GM18520 (cell line): ENCODE results near the gene CDON.

ENCODE experiments used
- ATAC-seq: cut with Tn5 transposase; IDR thresholded peaks from one replicate; pipeline ENCODE4 v1.9.1; 2021; ENCODE audit not compliant: unreplicated experiment

Gene CDON

DNA sequence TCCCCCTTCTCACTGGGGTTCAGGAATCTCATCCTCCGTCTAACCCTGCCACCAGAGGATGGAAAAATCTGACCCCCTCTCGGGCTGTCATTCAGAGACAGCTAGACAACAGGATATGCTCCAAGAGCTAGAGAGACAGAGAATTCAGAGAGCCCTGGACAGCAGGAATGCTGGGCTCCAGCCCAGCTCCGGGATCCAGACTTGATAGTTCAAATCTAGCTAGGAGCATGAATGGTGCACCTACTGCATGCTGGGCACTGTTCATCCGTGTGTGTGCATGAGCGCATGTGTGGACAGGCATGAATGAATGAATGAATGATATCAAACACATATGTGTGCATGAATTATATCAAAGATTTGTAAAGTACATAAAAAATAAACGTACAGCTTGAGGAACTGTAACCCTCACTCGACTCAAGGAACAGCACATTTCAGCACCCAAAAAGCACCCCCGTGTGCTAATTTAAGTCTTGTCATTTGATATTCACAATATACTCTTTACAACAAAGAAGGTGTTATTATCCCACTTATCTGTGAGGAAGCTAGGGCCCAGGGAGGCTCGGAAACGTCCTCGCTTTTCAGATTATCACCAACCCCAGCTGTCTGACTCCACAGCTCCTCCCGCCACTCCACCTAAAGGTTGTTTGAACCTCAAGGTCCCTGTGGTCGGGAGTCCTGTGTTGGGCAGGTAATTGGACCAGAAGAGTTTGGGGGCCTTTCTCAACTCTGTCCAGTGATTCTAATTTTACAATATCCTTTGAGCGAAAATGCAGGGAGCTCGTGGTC is 117.5 kb downstream of the CDON start:
- ATAC-seq, result no peak

DNA sequence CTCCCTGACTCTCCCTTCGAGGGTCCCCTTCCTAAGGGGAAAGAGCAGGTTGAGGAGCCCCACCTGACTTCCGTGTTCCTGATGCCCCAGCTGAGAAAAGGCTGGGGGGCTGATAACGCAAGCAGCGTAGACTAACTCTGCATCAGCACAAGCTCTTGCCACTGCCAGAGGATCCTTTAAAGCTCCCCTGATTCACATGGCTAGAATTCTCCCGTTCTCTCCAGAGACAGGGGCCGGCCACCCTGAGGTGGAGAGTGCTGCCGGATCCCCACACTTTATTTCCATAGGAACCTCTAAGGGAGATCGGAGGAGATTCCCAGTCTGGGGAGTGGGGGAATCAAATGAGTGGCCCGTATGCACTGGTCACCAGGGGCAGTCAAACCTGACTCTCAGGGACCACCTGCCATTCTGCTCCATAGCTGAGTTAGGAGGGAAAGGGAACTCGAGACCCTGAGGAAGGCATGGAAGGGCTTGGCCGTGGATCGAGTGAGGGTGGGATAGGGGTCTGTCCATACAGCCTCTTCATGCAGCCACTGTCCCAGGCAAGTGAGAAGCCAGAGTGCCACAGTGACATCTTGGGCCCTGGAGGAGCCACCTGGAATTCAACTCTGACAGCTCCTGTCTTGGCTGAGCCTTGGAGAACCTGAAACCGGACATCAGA is 118.2 kb downstream of the CDON start:
- ATAC-seq, result no peak

DNA sequence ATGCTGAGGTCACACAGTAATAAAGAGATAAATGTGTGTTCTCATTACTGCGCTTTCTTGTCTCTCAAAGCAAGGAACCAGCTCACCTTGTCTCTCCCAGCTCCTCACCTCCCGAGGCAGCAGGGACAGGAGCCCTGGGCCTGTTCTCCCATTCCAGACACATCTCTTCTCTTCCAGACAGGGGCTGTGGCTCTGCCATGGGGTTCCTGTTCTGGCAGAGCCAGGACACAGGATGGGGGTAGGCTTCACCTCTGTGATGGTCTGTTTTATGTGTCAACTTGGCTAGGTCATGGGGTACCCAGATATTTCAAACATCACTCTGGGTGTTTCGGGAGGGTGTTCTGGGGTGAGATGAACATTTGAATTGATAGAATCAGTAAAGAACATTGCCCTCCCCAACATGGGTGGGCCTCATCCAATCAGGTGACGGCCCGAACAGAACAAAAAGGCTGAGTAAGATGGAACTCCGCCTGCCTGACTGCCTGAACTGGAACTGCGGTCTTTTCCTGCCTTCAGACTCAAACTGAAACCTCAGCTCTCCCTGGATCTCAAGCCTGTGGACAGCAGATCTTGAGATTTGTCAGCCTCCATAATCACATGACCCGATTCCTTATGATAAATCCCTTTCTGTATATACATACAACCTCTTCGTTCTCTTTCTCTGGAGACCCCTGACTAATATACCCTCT is 118.9 kb downstream of the CDON start:
- ATAC-seq, result no peak

DNA sequence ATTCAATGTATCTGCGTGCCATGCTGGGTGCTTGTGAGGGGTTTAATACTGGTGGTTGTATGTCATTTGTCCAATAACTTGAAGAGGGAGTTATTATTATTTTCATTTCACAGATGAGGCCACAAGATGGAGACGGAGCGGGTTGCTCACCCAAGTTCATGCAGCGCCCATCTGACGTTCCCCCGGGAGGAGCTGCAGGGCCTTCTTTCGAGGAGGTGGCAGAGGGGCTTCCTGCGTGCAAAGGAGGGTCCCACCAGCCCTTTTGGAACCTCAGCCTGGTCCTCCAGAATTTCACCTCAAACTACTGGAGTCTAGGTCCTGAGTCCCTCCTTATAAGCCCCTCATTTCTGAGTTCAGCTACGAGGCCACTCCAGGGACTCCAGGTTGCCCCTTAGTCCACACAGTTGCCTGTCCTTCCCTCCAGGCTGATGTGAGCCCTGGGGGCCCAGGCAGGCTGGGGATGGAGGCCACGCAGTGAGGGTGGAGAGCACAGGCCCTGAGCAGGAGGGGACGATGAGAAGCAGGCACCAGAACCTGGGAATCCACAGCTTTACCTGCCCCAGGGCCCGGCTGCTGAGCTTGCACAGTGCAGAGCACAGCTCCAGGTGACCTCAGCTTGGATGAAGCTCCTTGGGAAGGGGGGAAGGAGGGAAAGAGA is 119.8 kb downstream of the CDON start:
- ATAC-seq, result no peak

DNA sequence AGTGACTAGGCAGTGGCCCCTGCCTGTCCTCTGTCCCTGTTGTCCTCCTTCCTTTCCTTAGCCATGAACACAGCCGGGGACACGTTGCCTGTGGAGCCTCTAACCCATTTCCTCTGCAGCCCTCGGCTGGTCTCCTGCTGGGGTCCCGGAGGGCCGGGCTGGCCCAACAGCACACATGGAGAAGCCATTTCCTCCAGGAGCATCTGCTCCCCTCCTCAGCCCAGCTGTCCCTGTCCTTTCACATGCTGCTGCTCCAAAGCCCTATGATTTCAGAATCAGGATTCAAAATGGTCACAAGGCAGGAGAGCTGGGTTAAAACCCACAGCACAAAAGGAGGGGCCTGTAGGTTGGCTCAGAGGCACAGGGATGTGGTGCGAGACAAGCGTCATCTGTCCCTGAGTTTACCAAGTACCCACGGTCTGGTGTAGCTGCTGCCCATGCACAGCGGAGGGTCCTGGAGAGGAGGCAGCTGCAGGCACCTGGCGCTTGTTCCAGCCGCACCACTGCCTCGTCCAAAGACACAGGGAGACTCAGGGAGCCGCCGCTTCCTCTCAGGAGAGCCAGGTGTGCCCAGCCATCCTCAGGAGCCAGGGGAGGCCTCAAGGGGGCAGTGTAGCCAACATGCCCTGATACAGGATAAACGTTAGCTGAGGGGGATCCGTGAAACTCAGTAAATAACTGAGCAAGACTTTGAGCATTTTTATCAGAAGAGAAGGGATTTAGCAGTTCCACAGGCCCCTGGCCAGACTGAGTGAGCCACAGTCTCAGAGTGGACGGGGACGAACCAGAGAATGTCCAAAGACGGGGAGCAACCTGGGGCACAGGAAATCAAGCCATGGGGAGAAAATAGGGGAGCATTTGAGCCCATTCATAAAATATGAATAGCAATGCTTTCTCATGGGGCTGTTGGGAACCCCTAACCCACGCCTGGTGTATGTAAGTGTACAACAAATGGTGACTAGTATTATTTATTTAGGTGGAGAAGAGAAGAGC is 120.8 kb downstream of the CDON start:
- ATAC-seq, result no peak

DNA sequence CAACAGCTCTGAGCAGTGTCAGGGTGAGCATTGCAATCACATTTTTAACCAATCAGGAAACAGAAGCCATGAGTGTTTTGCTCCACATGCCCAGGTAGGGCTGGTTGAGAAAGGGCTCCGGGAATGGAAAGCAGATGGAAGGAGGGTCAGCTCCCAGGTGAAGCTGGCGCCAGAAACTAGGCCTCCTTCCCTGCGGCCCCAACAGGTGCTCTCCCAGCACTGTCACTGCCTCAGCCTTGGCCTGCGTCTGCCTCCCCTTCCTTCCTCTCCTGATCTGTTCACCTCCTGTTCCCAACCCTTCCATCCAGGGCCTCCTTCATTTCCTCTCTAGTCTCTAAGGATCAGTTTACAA is 121.4 kb downstream of the CDON start:
- no peak for ATAC-seq

DNA sequence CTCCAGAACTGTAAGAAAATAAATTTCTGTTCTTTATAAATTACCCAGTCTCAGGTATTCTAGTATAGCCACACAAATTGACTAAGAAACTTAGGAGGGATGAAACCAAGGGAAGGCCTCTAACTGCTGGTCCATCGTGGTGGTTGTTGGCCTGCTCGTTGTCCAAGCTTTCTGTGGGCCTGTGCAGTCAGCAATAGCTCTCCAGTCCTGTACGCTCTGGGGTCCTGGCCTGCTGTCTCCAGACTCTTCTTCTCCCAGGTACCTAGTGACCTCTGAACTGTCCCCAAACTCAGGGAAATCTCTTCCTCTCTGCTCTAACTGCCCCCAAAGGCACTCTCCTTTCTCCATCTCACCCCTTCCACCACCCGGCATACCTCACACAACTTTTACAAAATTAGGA is 122.5 kb downstream of the CDON start:
- no peak for ATAC-seq

DNA sequence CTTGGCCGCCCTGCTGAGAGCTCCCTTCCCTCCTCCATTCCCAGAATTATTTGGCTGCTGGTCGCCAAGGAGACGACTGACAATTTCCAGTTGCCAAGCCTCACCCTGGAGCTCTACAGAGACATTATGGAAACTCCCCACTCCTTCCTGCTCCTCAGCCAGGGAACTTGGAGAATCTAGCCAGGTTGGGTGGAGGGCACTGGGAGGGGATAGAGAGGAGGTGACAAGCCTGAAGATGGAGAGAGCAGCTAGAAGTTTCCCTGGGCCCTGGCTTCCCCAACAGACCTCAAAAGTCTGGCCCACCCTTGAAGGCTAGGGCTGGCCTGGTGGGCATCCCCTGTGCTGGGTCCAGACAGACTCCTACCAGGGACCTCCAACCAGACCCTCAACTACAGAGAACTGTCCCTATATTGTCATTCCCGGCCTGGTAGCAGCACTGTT is 123.6 kb downstream of the CDON start:
- no peak for ATAC-seq

DNA sequence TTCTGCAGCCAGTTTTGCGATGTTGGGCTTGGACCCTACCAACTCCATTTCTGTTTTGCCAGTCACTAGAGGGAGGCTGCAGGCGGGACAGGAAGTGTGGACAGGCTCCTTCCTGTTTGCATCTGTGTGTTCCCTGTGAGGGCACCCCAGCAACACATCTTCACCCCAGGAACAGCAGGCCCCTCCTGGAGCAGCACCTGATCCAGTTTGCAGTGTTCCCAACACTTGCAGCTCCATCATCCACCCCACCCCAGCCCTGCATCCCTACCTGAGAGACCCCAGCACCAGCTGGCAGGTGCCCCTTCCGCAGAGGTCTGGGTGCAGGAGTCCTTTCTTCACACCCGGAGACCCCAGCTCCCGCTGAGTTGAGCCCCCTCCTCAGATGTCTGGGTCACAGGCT is 124.2 kb downstream of the CDON start:
- no peak for ATAC-seq

DNA sequence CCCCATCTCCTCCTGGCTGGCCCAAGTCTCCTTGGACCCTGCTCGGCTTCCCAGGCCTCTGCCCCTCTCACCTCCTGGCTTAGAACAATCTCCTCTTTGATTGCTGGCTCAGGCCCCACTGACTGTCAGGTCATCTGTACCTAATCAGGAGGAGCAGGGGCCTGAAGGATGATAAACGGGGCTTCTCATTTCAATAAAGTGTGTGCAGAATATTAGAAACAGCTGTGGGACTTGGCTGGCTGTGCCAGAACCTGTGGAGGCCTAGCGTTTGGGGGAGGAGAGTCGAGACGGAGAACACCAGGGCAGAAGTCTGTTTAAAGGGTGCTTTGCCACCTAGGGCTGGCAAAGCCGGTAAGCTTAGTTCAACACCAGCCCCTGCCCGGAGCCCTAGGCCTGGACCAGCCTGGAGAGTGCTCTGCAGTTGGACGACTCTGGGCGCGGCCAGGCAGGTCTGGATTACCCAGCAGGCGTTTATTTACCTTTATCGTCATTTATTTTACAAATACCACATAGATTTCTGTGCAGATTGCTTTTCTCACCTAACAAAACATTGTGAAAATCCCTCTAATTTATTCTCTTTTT is 127.0 kb downstream of the CDON start:
- ATAC-seq, result no peak

DNA sequence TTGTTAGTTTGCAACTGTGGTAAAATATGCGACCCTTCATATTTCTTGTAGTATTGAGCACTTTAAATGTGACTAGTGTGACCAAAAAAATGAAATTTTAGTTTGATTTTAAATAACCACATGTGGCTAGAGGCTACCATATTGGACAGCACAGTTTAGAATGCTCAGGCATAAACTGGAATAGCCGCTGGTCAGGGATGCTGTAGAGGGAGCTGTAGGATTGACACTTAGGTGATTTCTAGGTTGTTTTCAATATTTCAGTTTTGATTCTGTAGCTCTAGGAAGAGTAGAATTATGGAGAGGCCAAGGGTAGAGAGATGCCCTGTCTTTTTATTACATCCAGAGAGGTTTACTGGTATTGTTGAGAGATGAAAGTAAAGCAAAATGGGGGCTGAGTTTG is 127.6 kb downstream of the CDON start:
- no peak for ATAC-seq

DNA sequence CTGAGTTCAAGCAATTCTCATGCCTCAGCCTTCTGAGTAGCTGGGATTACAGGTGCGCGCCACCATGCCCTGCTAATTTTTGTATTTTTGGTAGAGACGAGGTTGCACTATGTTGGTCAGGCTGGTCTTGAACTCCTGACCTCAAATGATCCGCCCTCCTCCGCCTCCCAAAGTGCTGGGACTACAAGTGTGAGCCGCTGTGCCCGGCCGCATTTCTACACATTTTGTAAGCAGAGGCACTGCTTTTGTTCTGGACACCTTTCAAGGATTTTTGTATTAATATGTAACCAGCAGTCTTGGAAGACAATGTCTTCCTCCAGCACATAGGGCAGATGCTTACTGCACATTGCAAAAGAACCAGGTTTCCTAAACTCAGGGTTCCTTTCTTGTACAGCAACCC is 128.2 kb downstream of the CDON start:
- no peak for ATAC-seq

DNA sequence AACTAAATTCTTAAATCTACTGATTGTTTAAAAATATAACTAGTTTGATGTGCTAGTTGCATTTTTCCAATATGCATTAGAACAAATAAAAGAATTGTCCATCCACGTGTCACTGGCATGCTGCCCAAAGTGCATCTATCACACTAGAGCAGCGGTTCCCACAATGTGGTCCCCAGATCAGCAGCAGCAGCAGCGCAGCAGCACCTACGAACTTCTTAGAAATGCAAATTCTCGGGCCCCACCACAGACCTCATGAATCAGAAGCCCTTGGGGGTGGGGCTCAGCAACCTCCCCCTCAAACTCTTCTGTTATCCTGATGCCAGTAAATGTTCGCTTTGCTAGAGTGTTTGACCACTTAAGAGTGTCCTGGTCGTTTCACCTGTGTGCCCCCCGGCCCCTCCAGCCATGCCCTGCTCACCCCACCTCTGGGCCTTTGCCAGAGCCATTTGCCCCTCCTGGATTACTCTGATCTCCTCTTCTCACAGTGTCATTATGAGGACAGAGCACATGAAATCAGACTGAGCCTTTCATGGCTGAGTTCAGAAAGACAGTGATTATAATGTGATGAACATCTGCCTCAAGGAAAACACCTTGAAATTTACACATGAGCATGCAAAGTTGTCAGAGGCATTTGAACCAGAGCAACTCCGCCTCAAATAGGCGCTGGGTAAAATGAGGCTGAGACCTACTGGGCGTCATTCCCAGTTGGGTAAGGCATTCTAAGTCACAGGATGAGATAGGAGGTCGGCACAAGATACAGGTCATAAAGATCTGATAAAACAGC is 129.4 kb downstream of the CDON start:
- no peak for ATAC-seq

DNA sequence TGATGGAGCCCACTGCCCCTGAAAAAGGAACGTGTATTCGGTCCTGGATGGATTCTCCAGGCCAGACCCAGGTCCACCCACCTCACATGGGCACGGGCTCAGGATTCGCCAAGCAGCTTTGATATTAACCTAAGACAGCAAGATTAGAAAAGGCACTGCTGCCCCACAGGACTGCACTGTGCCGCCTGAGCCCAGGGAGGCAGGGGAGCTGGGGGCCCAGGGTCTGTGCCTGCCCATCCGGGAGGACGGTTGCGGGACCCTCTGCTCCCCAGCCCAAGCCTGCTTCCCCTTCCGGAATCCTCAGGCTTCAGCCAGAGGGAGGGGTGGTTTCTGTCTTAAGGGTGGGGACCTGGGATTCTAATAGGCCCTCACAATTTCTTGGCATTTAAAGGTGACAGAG is 130.4 kb downstream of the CDON start:
- ATAC-seq, result no peak

DNA sequence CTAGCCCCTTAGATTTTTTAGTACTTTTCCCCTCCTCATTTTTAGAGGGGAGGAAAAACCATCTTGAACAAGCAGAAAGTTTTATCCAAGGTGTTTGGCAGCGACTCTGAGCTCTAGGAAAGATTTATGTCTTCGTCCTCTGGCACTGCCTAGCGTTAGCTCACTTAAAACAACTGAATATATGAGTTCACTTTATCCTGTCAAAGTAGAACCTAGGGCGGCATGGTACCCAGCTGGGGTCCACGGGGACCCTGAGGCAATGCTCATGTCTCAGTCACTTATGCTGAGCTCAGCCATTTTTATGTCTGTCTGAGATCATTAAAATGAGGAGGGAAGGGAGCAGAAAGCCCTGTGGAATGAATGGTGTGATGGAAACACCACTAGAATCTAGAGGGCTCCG is 131.0 kb downstream of the CDON start:
- no peak for ATAC-seq

DNA sequence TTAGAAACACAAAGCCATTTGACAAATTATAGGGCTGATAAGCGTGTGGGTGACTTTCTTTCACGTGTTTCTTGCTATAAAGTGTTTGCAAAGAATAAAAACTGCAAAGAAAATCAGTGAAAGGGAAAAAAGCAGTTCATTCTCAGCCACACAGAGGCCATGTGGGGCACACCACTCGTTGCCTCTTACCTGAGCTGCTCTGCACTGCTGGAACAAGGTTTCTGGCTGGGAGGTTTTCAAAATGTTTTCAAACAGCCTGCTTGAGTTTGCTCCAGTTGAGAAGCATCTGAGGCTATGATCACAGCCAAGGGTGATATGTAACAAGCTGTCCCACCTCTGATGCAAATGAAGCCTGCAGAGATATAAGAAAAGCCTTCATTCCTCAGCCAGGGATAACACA is 131.6 kb downstream of the CDON start:
- no peak for ATAC-seq

DNA sequence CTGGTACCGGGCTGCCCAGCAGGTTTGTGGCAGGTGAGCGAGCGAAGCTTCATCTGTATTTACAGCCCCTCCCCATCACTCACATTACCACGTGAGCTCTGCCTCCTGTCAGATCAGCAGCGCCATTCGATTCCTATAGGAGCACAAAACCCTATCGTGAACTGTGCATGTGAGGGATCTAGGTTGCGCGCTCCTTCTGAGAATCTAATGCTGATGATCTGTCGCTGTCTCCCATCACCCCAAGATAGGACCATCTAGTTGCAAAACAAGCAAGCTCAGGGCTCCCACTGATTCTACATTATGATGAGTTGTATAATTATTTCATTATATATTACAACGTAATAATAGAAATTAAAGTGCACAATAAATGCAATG is 132.6 kb downstream of the CDON start:
- ATAC-seq, result no peak

DNA sequence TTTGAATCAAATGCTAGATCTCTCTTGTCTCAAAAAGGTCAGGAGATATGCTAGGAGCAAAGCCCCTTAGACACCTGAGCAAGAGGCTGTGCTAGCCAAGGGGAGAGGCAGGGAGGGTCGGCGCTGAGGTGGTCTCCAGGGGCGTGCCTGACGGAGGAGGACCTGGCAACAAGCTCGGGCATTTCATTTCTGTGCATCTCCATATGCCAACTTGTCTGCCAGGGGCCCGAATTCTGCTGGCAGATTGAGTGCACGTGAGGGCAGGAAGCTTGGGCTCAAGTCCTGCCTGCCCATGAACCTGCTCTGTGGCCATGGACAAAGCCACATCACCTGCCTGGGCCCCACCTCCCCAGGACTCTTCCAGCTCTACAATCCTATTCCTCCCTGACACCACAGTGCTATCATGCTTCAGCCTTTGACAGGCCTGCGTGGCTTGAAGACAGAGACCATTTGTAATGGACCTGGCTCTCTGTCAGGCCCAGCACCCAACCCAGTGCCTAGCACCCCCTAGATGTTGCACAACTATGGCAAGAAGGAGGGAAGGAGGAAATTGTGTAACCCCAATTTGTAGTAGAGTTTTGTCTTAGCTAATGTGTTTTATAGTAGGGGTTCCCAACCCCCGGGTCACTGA is 133.1 kb downstream of the CDON start:
- ATAC-seq, result no peak

DNA sequence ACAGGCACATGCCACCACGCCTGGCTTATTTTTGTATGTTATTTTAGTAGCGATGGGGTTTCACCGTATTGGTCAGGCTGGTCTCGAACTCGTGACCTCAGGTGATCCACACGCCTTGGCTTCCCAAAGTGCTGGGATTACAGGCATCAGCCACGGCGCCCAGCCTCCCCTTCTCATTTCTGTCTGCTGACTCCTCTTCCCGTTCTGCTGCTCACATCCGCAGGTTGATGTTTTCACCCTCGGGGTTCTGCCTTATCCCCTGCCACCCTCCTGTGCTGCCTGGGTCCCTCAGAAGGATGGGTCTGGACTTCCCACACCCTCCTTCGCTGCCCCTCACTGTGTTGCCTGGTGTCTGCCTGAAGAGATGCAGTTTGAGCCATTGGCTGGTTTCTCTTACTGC is 136.0 kb downstream of the CDON start:
- ATAC-seq, result no peak
